GM21381 (cell line): ENCODE results near the gene CEP70.
"Not testable (repeated sequence)": the region's sequence is repeated elsewhere in the genome, so short reads cannot be mapped to it uniquely, and the experiment has no call there.

Experiments
- ATAC-seq: cut with Tn5 transposase; IDR thresholded peaks from one replicate; pipeline ENCODE4 v1.9.1; 2021; ENCODE audit warnings: mild to moderate bottlenecking, moderate library complexity; ENCODE audit not compliant: unreplicated experiment

CEP70 gene

GRCh38 chr3:138513090-138513843, 80.8 kb downstream of the CEP70 start:
- no peak for ATAC-seq

- ATAC-seq: no peak
These were observed 82.1 kb downstream of the CEP70 start for GRCh38 chr3:138511945-138512344.

GRCh38 chr3:138509586-138509985, 84.5 kb downstream of the CEP70 start:
- ATAC-seq: no peak

- ATAC-seq: no peak
These were observed 86.5 kb downstream of the CEP70 start for GRCh38 chr3:138507524-138507923.

GRCh38 chr3:138498991-138499390, 95.1 kb downstream of the CEP70 start:
- ATAC-seq: no peak

GRCh38 chr3:138497851-138498250, 96.2 kb downstream of the CEP70 start:
- no peak for ATAC-seq

DNA sequence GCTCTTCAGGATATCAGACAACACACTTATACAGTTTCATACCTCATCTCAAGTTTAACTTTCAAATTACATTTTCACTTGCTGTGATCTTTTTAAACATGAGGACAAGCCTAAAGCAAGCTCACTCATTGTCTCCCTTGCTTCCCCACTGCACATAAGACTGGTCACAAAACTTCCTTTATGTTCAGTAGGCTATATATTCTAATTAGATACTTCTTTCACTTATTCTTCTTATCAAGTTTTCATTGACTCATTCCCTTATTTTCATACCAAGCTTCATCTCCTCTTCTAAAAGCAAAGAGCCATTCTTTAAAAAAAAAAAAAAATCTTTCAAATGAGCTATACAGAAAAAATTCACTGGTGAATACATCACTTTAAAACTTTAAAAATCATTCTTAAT, 97.0 kb downstream of the CEP70 start:
- no peak for ATAC-seq

- ATAC-seq: no peak
These were observed 97.6 kb downstream of the CEP70 start for GRCh38 chr3:138496436-138496835.

- ATAC-seq: not testable (repeated sequence)
These were observed 98.4 kb downstream of the CEP70 start for GRCh38 chr3:138495638-138496037.

GRCh38 chr3:138494607-138494929, 99.5 kb downstream of the CEP70 start:
- no peak for ATAC-seq

- ATAC-seq: no peak
These were observed 100.1 kb downstream of the CEP70 start for GRCh38 chr3:138493804-138494606.

DNA sequence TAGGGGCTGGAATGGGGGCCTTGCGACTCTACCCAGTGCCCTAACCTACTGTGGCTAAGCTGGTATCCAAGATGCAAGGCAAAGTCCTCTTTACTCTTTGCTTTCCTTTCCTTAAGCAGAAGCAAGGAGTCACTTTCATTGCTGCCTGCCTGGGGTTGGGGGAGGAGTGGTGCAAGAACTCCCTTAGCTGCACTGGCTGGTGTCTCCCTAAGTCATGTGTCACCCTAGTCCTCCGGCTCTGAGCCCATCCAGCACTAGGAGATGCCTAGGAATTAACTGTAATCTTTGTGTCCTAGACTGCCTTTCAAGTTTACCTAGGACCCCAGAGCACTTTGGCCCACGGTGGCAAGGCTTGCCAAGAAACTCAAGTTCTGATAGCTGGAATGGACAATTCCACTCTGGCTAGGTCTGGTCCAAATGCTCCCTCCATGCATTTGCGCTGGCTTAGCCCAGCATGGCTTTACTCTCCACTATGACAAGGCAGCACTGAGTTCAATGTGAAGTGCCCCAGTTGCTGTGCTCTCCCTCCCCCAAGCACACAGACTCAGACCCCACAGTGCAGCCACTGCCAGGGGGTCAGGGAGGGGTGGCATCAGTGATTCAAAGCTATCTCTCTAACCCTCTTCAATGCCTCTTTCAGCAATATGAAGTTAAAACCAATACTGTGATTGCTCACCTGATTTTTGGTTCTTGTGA, 100.9 kb downstream of the CEP70 start:
- no peak for ATAC-seq

GRCh38 chr3:138491971-138492370, 102.1 kb downstream of the CEP70 start:
- no peak for ATAC-seq

DNA sequence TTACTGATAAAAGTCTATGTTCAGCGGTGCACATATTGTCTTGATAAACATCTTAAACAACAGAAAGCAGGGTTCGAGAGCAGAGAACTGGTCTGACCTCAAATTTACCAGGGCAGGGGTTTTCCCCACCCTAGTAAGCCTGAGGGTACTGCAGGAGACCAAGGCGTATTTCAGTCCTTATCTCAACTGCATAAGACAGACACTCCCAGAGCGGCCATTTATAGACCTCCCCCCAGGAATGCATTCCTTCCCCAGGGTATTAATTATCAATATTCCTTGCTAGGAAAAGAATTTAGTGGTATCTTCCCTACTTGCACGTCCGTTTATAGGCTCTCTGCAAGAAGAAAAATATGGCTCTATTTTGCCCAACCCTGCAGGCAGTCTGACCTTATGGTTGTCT, 107.5 kb downstream of the CEP70 start:
- ATAC-seq: not testable (repeated sequence)

- ATAC-seq: not testable (repeated sequence)
These were observed 109.4 kb downstream of the CEP70 start for GRCh38 chr3:138484672-138485071.

GRCh38 chr3:138479438-138479863, 114.6 kb downstream of the CEP70 start:
- no peak for ATAC-seq

DNA sequence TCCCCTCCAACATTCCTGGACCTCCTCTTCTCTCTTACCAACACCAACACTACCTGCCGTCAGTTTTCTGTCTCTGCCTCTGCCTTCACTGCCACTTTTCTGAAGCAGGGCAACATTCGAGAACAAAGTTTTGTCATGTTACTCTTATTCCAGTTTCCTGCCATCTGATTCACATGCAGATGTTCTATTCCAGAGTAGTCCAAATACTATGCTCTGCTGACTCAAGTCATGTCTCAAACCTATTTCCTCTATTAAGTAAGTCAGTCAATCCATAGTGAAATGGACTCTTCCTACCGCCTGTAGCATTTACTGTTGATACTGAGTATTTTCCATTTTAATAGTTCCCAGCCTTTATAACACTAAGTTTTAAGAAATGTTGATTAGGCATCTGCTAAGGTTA, 116.3 kb downstream of the CEP70 start:
- no peak for ATAC-seq

DNA sequence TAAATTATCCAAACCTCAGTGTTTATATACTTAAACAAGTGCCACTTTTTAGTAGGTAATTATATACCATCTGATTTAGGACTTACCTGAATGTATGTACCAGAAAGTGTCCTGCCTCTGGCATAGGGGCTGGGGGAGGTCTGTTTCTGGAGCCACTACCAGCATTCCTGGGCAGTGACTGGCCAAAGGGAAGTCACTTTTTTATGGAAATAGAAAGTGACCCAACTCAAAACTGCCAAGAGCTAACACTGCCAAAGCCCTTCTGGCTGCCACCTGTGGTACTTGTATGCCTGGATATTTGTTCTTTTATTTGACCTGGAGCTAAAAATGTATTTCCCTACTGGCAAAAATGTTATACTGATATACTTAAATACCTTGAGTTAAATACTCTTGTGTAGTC, 116.9 kb downstream of the CEP70 start:
- ATAC-seq: no peak

- ATAC-seq: no peak
These were observed 117.5 kb downstream of the CEP70 start for GRCh38 chr3:138476526-138476925.

GRCh38 chr3:138474163-138474562, 119.9 kb downstream of the CEP70 start:
- ATAC-seq: no peak

DNA sequence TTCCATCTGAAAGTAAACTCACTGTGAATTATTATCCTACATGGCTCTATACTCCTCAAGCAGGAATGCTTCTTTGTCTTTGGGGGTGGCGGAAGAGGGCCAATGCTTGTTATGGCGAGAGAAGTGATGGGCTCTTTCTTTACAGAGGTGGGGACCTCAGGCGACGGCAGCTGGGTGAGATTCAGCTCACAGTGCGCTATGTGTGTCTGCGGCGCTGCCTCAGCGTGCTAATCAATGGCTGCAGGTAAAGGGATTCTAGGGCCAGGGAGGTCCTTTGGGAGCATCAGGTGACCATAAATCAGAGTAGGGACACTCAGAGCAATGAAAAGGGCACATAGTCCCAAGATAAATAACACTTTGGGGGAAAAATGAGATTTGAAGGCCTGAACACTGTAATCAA, 120.7 kb downstream of the CEP70 start:
- no peak for ATAC-seq
